Activated CD4-positive, alpha-beta T cell treated with anti-CD3 and anti-CD28 coated beads, Interleukin-2, amount 10 ng/mL, durations not matched to agents 7 days and 5 days (primary cell): ENCODE results near the gene B3GAT3. TPM values are rescaled to one million over a fixed set of nuclear protein-coding genes. Genes with fewer than 3 reads are reported as not detected.
"Not testable (repeated sequence)": the region's sequence is repeated elsewhere in the genome, so short reads cannot be mapped to it uniquely, and the experiment has no call there.

Experiments used
- CTCF ChIA-PET: fragments of 350-600 bp; sonication (Branson Sonifier 250); formaldehyde crosslinking; loops from one replicate; lab custom pipeline; 2021; ENCODE audit warnings: antibody characterized with exemption; lab: Charles Lee
- POLR2A ChIA-PET: fragments of 350-600 bp; sonication (Branson Sonifier 250); formaldehyde crosslinking; loops from one replicate; lab custom pipeline; 2021; ENCODE audit warnings: antibody characterized with exemption; lab: Charles Lee
- DNase-seq: peaks from one replicate; pipeline ENCODE4 v3.0.0-alpha.2; 2020
- H3K27ac Mint-ChIP-seq: one replicate; pipeline ENCODE4 v1.8.0; 2021; ENCODE audit warnings: mild to moderate bottlenecking, moderate library complexity, mixed read lengths
- H3K27me3 Mint-ChIP-seq: one replicate; pipeline ENCODE4 v1.8.0; 2021; ENCODE audit warnings: mixed read lengths
- H3K36me3 Mint-ChIP-seq: one replicate; pipeline ENCODE4 v1.8.0; 2021; ENCODE audit warnings: low read depth, mixed read lengths
- H3K4me1 Mint-ChIP-seq: one replicate; pipeline ENCODE4 v1.8.0; 2021; ENCODE audit warnings: mixed read lengths
- H3K4me3 Mint-ChIP-seq: one replicate; pipeline ENCODE4 v1.8.0; 2021; ENCODE audit warnings: mild to moderate bottlenecking, moderate library complexity, mixed read lengths
- H3K9me3 Mint-ChIP-seq: one replicate; pipeline ENCODE4 v1.8.0; 2021; ENCODE audit warnings: mixed read lengths
- total RNA-seq, 2 experiments: library from RNA; stranded (reverse); gene quantifications; one replicate each; pipeline ENCODE4 v1.2.3, GENCODE V29; 2021

The B3GAT3 gene
- total RNA-seq, 2 experiments from 2014 or later, result 63.4 to 71.1 TPM

- Mint-ChIP-seq H3K9me3 (no peaks in the 10 kb centered on the region), H3K27me3 (no peaks in the 10 kb centered on the region), H3K4me1 (peaks cover 46% of the 10 kb centered on the region), H3K4me3 (peak overlapping the region; percentile 97), H3K36me3 (peaks cover 28% of the 10 kb centered on the region), H3K27ac (peak overlapping the region; percentile 95)
- DNase-seq, result peak; percentile 46
- CTCF ChIA-PET, result interaction anchor here (0.9 to 2.0 kb wide), 4 partner anchors 10 to 164 kb away, joined by 3 to 6 read pairs (median 6); partner anchors contain the start of gene EEF1G
- POLR2A ChIA-PET, result interaction anchor here (0.5 kb wide), 1 partner anchor 62 kb away, joined by 5 read pairs; no protein-coding TSS in a partner anchor
These were observed 32.7 kb downstream of the B3GAT3 start for GRCh38 chr11:62588966-62589637.

GRCh38 chr11:62585356-62585755 is 36.4 kb downstream of the B3GAT3 start:
- H3K4me3 Mint-ChIP-seq, H3K27ac Mint-ChIP-seq, H3K9me3 Mint-ChIP-seq, DNase-seq, POLR2A ChIA-PET, H3K27me3 Mint-ChIP-seq: not testable (repeated sequence)
- Mint-ChIP-seq H3K36me3 (peaks cover 26% of the 10 kb centered on the region), H3K4me1 (peaks cover 18% of the 10 kb centered on the region)
- CTCF ChIA-PET, result interaction anchor here (1.1 to 2.0 kb wide), 3 partner anchors 16 to 161 kb away, joined by 3 to 6 read pairs (median 3); no protein-coding TSS in a partner anchor

- H3K36me3 Mint-ChIP-seq, result peaks cover 23% of the 10 kb centered on the region
- DNase-seq, H3K27me3 Mint-ChIP-seq, H3K4me3 Mint-ChIP-seq, H3K9me3 Mint-ChIP-seq, H3K4me1 Mint-ChIP-seq, H3K27ac Mint-ChIP-seq: not testable (repeated sequence)
- ChIA-PET CTCF (interaction anchor here (0.7 to 2.7 kb wide), 3 partner anchors 10 to 127 kb away, joined by 3 to 14 read pairs (median 3); partner anchors contain the start of gene TUT1), POLR2A (interaction anchor here (0.5 to 1.0 kb wide), 2 partner anchors 68 to 84 kb away, joined by 3 read pairs; partner anchors contain the start of genes C11orf98 and CSKMT)
These were observed 40.1 kb downstream of the B3GAT3 start for GRCh38 chr11:62581735-62582134.

GRCh38 chr11:62580959-62581715 is 40.6 kb downstream of the B3GAT3 start:
- POLR2A ChIA-PET, result interaction anchor here (0.5 to 1.0 kb wide), 2 partner anchors 69 to 84 kb away, joined by 3 read pairs; partner anchors contain the start of genes C11orf98 and CSKMT
- Mint-ChIP-seq H3K4me1 (peaks cover 4% of the 10 kb centered on the region), H3K27ac (no peak overlapping the region), H3K36me3 (peaks cover 28% of the 10 kb centered on the region), H3K27me3 (no peaks in the 10 kb centered on the region), H3K9me3 (no peaks in the 10 kb centered on the region), H3K4me3 (no peak overlapping the region)
- CTCF ChIA-PET, result interaction anchor here (2.7 kb wide), 1 partner anchor 11 kb away, joined by 14 read pairs; the partner anchor contains the start of gene TUT1
- no peak for DNase-seq

GRCh38 chr11:62579252-62579651 is 42.5 kb downstream of the B3GAT3 start:
- H3K36me3 Mint-ChIP-seq, result peaks cover 31% of the 10 kb centered on the region
- no peak overlapping the region for H3K27ac Mint-ChIP-seq
- H3K4me1 Mint-ChIP-seq, result peaks cover 15% of the 10 kb centered on the region
- no peak overlapping the region for H3K4me3 Mint-ChIP-seq
- ChIA-PET POLR2A (no interaction called here), CTCF (interaction anchor here (1.1 kb wide), 1 partner anchor 9 kb away, joined by 4 read pairs; no protein-coding TSS in a partner anchor)
- DNase-seq, result no peak
- H3K27me3 Mint-ChIP-seq, result no peaks in the 10 kb centered on the region
- H3K9me3 Mint-ChIP-seq, result no peaks in the 10 kb centered on the region

GRCh38 chr11:62578541-62578940 is 43.2 kb downstream of the B3GAT3 start:
- Mint-ChIP-seq H3K27ac (no peak overlapping the region), H3K36me3 (peaks cover 28% of the 10 kb centered on the region), H3K4me3 (no peak overlapping the region), H3K4me1 (peaks cover 18% of the 10 kb centered on the region), H3K9me3 (no peaks in the 10 kb centered on the region), H3K27me3 (no peaks in the 10 kb centered on the region)
- DNase-seq, result no peak
- ChIA-PET CTCF (interaction anchor here (1.1 kb wide), 1 partner anchor 8 kb away, joined by 4 read pairs; no protein-coding TSS in a partner anchor), POLR2A (interaction anchor here (0.6 kb wide), 1 partner anchor 50 kb away, joined by 5 read pairs; no protein-coding TSS in a partner anchor)

- no peaks in the 10 kb centered on the region for H3K9me3 Mint-ChIP-seq
- CTCF ChIA-PET, result interaction anchor here (0.7 to 1.6 kb wide), 4 partner anchors 22 to 152 kb away, joined by 3 to 5 read pairs (median 4); no protein-coding TSS in a partner anchor
- no peaks in the 10 kb centered on the region for H3K27me3 Mint-ChIP-seq
- peaks cover 29% of the 10 kb centered on the region for H3K4me1 Mint-ChIP-seq
- DNase-seq, result no peak
- POLR2A ChIA-PET, result no interaction called here
- H3K4me3 Mint-ChIP-seq, result no peak overlapping the region
- no peak overlapping the region for H3K27ac Mint-ChIP-seq
- peaks cover 35% of the 10 kb centered on the region for H3K36me3 Mint-ChIP-seq
These were observed 44.6 kb downstream of the B3GAT3 start for GRCh38 chr11:62577046-62577714.

- no peaks in the 10 kb centered on the region for H3K9me3 Mint-ChIP-seq
- H3K27me3 Mint-ChIP-seq, result no peaks in the 10 kb centered on the region
- ChIA-PET POLR2A (no interaction called here), CTCF (interaction anchor here (1.0 to 1.8 kb wide), 3 partner anchors 12 to 151 kb away, joined by 4 to 5 read pairs (median 4); partner anchors contain the start of gene TUT1)
- H3K27ac Mint-ChIP-seq, result peak overlapping the region; percentile 94
- peaks cover 43% of the 10 kb centered on the region for H3K36me3 Mint-ChIP-seq
- H3K4me1 Mint-ChIP-seq, result peaks cover 42% of the 10 kb centered on the region
- peak overlapping the region; percentile 96 for H3K4me3 Mint-ChIP-seq
- DNase-seq, result no peak
These were observed 45.9 kb downstream of the B3GAT3 start for GRCh38 chr11:62575837-62576236.

GRCh38 chr11:62575156-62575555 is 46.6 kb downstream of the B3GAT3 start:
- no peaks in the 10 kb centered on the region for H3K9me3 Mint-ChIP-seq
- no peak for DNase-seq
- peak overlapping the region; percentile 96 for H3K4me3 Mint-ChIP-seq
- ChIA-PET CTCF (interaction anchor here (1.0 to 2.0 kb wide), 8 partner anchors 9 to 187 kb away, joined by 3 to 11 read pairs (median 3); partner anchors contain the start of gene TUT1), POLR2A (interaction anchor here (0.6 to 0.7 kb wide), 2 partner anchors 13 to 16 kb away, joined by 3 to 4 read pairs; no protein-coding TSS in a partner anchor)
- H3K4me1 Mint-ChIP-seq, result peaks cover 48% of the 10 kb centered on the region
- H3K27me3 Mint-ChIP-seq, result no peaks in the 10 kb centered on the region
- H3K36me3 Mint-ChIP-seq, result peaks cover 47% of the 10 kb centered on the region
- H3K27ac Mint-ChIP-seq, result peak overlapping the region; percentile 94

- CTCF ChIA-PET, result interaction anchor here (0.6 to 2.0 kb wide), 12 partner anchors 8 to 279 kb away, joined by 3 to 11 read pairs (median 3); partner anchors contain the start of gene TUT1
- Mint-ChIP-seq H3K27me3 (no peaks in the 10 kb centered on the region), H3K27ac (peak overlapping the region; percentile 94), H3K36me3 (peaks cover 54% of the 10 kb centered on the region), H3K4me1 (peaks cover 54% of the 10 kb centered on the region), H3K4me3 (peak overlapping the region; percentile 96), H3K9me3 (no peaks in the 10 kb centered on the region)
- POLR2A ChIA-PET, result interaction anchor here (0.6 to 1.4 kb wide), 9 partner anchors 14 to 281 kb away, joined by 3 to 14 read pairs (median 4); partner anchors contain the start of genes C11orf98, CSKMT, MTA2 and TUT1
- no peak for DNase-seq
These were observed 47.3 kb downstream of the B3GAT3 start for GRCh38 chr11:62574363-62575071.
